OCI-LY7 (cell line): ENCODE results near the gene OPN1SW.

Experiments
- CTCF ChIP-seq: fragments of 200-600 bp; sonication (generic); conservative IDR thresholded peaks from 2 replicates; pipeline ENCODE4 v1.5.1; 2014; ENCODE audit warnings: mild to moderate bottlenecking, antibody characterized with exemption, low read length, moderate library complexity, mixed read lengths
- EZH2phosphoT487 ChIP-seq: fragments of 200-600 bp; sonication (generic); IDR thresholded peaks from 2 replicates; pipeline ENCODE4 v1.6.1; 2018; ENCODE audit warnings: low read depth, borderline replicate concordance, mild to moderate bottlenecking, mixed run types, antibody characterized with exemption, low read length, moderate library complexity, mixed read lengths

GRCh38 chr7:128770233-128770632 is 5.4 kb downstream of the OPN1SW start:
- TF ChIP-seq CTCF (no peak), EZH2phosphoT487 (no peak)
